Stimulated activated CD4-positive, alpha-beta T cell treated with anti-CD3 and anti-CD28 coated beads, Interleukin-12 subunit alpha, Interleukin-12 subunit beta, amount 100 ng/mL, for 24 hours (primary cell): Measurements from ENCODE around the gene BBX.

Source experiments
- DNase-seq, 2 experiments: peaks; one replicate each; pipeline ENCODE4 v3.0.0-alpha.2; 2020; ENCODE audit warnings: low read depth in 2 of 2

The BBX gene

DNA sequence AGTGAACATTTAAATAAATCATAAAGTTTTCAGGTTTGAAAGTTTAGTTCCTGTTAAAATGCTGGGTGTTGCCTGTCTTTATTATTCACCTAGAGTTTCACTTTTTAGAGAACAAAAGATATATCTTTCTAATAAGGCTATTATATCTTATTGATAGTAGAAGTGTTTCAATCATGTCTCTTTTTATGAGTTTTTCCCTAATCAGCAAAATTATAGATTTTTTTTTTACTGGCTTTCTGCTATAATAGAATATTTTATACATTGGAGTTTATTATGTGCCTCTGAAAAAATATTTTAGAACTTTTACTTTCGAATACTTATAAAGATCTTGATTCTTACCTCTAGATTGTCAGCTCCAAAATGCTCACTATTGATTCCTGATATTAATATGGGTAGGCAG lies 131.5 kb downstream of the BBX start:
- DNase-seq = no peak

DNA sequence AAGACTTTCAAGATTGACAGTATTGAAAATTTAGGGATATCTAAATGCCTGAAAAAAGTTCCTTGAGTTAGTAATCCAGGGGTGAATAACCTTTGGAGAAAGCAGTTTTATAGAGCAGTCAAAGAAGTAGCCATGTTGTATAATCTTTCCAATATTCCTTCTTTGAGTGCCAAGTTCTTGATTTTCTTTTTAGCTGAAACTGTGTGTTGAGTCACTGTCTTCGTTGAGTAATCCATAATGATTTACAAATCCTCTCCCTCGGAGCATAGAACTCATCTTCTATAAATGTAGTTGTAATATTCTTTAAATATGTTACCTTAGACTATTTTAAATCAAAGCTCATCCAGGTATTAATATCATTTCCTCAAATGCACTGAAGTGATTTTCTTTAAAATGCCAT lies 135.2 kb downstream of the BBX start:
- DNase-seq = no peak

DNA sequence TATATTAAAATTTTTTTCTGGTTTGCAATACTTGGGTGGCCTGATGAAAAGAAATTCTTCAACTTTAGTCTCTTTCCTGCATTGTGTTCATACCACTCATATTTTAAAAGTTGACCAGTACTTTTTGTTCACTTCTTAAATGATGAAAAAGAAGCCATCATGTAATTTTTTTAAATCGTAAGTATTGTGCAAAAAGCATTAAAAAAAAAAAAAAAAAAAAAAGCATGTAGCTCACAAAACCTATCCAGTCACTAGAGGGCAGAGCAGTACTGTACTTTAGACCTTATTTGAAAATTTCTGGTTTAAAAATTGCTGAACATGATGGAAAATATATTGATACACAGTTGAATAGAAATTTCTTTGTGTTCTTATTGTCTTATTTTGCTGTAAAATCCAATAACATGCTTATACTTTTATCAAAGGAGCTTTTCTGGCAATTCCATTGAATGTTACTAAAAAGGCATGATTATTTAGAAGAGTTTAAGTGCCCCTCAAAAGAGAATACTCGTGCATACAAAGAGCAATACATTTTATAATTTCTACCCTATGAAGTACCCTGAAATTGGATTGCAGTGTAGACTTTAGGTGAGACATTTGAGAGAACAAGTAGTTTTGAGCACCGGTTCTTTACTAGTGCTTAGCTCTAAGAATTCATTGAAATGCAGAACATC lies 137.7 kb downstream of the BBX start:
- no peak for DNase-seq

DNA sequence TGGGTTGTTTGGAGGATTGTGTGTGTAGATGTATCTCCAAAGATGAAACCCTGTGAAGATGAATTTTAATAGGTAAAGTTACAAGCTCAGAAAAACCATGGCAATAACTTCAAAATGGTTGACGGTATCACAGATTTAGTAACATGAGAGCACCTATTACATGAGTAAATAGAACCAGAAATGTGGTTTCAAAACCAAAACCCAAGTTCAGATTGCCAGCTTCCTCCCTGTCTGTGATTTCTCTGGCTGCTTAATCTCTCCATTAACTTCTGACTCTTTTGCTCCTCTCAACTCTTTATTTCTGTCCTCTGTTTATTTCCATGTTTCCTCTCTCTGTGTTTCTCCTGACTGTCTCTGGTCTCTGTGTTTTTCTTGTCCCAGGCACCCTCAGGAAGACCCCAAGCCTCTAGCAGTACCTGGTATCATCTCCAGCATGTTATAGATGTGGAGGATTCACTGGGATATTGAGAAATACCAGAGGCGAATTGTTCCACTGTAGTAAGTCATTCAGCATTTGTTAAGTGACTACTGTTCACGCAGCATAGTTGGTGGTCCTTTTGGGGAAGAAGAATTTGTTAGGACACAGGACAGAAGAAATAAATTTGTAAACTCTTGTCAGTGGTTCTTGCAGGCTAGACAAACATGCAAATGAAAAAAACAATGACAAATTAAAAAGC lies 138.8 kb downstream of the BBX start:
- no peak for DNase-seq

DNA sequence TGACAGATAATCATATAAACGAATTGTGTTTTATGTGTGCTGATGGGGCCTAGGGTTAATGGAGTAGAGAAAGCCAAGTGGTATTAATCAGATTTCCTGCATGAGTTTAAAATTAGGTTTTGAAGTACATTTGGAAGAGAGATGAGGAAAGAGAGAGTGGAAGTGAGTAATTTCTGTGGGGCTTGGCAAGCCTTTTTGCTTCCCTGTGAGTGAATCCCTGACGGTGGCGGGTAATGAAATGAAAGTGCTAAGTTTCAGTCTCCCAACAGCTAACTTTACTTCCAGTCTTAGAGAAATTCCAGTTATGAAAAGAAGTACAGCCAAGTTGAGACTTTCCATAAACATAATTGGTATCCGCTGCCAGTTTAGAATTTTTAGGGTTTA lies 139.4 kb downstream of the BBX start:
- DNase-seq = no peak

DNA sequence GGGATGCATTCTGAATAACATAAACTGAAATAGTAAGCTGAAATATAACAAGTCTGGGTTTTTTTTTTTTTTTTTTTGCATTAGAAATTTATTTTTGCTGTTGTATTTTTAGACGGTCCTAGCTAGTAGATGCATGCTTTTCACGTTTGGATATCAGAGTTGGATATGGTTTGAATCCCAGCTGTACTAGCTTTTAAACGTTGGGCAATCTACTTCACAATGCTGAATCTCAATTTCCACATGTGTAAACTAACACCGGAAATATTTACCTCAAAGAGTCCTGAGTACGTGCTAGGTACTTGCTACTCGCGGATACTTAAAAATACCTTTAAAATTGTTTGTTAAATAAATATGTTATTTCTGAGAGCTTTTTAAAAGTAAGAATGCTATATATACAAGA lies 139.8 kb downstream of the BBX start:
- no peak for DNase-seq

DNA sequence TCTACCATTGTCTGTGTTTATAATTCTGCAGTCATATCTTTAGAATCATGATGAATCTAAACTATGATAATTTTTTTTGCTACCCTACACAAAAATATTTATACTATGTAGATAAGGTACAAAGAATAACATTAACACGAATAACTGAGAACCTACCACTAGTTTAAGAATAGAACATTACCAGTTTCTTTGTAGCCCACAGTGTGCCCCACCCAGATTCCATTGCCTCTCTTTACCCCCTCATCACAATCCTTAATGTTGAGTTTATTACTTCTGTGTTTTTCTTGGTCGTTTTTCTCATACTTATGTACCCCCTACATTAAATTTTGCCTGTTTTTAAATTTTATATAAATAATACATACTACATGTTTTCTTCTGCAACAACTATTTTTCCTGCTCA lies 140.5 kb downstream of the BBX start:
- DNase-seq = no peak

DNA sequence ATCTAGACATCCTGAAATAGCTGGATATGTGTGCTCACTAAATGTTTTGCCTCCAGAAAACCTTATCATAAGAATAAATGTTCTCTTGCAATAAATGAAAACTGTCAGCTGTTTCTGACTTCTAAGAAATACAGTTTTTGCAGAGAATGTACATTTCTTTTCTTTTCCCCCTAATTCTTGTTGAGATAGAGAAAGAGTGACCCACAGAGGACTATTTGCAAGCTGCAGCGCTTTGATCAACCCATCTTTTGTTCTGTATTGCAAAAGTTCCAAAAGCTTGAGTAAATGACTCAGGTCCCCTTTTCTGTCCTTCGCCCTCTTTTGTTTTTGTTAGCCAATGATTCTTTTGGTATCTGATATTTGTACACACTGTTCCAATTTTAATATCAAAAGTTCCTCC lies 141.9 kb downstream of the BBX start:
- DNase-seq = no peak

DNA sequence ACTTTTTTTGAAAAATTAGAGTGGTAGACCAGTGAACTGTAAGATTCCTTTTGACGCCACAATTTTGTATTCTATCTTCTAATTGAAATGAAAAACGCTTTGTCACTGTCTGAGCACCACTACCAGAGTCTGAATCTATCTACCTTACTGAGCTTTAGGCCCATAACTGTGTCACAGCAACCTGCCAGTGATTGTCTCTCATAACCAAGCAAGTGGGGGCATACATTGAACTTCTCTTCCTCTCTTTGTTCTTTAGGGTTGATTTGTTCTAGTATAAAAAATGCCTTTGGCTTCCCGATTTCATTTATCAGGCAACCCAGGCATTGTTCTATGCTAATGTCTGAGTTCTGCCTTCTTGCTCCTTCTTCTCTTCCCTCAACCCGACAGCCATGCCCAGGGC lies 142.6 kb downstream of the BBX start:
- no peak for DNase-seq

DNA sequence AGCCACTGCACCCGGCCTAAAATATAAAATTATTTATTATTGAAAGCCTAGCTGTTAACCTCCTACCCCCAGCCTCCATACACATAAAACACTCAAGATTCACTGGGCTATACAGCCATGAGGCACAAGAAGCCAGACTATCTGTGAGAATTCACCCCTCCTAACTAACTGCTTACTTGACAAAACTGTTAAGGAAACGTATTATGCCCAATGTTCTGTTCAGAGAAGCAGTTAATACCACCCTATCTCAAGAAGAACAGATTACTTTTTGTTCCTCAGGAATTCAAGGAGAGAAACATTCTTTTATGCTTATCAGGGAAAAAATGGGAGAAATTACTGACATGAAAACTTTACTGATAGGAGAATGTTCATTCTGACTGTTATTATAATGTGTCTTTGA lies 144.1 kb downstream of the BBX start:
- DNase-seq = no peak

DNA sequence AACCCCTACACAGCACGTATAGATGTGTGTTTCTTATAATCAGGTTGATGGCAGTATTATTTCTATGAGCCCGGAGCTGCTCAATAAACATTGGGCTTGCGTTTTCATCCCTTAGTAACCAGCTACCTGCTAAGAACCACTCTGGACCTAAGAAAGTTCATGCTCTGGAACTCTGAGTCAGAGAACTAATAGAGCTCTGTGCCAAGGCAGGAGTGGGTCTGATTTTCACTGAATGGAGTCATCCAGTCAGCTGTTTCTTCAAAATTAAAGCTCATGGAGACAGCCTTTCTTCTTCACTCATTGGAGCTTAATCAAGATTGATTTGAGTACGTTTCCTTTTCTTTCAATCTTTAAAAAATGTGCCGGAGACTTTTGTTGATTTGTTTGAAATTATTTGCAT lies 145.7 kb downstream of the BBX start:
- DNase-seq = no peak

DNA sequence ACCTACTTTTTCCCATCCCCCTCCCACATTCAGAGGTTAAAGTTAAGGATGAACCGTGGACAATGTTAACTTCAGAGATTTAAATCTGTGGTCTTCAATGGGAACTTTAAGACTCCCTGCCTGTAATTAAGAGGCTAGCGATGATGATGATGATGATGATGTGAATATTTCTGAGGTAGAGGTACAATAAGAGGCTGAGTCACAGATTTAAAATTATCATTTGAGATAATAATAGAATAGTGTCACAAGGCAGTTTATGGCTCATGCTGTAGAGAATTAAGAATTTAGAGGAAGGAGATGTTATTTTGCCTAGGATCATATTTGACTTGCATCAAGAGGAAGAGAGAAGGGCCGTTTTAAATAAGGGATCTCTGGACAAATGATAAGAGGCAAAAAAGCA lies 146.2 kb downstream of the BBX start:
- DNase-seq = no peak

DNA sequence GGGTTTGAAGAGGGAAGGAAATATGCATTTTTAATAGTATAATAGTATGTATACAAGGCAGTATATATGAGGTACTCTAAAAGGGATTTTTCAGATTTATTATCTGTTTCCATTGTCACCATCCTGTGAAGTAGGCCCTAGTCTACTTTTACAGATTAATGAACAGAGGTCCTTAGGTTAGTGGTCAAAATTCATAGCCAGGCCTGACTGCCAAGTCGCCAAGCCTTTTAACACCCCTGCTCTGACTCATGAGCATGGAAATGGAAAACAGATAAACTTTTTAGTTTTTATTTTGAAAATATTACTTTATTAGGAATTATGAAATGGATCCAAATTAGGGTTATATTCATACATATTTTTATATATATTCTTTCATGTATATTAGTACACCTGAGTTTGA lies 146.9 kb downstream of the BBX start:
- no peak for DNase-seq

DNA sequence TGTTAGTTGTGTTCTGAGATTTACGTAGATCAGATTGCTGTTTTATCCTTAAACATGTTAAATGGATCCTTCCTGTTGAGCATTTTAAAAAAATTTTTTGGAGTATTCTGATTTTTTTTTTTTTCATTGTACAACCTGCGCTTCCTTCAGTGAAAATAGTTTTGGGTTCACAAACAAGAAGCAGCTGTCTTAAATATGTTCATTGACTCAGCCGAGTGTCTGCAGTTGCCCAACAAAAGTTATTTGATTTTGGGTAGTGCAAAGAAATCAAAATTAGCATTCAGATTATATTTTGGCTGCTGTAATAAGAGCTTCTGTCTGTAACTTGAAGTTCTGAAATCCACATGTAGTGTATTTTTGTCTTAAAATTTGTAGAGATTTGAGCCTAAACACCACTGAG lies 148.2 kb downstream of the BBX start:
- DNase-seq = no peak

DNA sequence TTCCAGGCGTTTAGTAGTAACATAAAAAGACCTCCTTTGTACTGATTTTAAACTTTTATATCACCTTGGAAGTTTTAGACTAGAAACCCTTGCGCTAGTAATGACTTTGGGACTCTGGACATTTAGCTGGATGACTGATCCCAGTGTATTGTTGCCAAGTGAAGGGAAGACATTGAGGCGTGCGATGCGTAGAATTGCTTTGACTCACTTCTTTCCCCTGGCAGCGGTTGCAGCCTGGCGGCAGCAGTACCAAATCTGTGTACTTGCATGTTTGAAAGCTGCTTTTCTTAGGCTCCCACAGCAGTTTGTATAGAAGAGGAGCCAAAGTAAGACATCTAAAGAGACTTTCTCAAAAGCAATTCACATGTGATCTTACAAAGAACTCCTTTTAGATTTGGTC lies 151.6 kb downstream of the BBX start:
- no peak for DNase-seq

DNA sequence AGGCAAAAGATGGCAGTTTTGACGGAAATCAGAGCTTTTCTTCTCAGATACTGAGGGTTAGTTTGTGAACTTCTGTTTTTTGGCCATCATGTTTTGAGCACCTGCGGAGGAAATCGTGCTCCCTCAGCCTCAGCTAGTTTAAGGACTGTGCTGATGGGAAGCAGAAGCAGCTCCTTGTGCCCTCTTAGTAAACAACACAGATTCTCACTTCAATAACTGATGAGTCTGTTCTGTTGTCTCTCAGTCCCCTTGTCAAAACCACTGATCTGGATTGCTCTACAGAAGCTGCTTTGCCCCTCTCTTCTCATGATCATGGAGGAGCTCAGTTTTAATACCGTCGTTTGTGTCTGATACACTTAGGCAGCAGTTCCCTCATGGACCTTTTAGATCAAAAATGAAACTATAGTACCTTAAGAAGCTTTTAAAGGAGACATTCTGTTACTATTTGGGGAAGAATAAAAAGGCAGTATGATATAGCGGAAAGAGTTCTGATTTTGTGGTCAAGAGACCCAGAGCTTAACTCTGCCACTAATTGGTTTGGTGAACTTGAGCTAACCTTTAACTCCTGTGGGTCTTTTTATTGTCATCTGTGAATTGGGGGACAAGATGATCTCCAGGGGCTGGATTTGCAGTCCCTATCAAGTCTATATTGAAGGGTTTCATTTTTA lies 152.6 kb downstream of the BBX start:
- DNase-seq = no peak

DNA sequence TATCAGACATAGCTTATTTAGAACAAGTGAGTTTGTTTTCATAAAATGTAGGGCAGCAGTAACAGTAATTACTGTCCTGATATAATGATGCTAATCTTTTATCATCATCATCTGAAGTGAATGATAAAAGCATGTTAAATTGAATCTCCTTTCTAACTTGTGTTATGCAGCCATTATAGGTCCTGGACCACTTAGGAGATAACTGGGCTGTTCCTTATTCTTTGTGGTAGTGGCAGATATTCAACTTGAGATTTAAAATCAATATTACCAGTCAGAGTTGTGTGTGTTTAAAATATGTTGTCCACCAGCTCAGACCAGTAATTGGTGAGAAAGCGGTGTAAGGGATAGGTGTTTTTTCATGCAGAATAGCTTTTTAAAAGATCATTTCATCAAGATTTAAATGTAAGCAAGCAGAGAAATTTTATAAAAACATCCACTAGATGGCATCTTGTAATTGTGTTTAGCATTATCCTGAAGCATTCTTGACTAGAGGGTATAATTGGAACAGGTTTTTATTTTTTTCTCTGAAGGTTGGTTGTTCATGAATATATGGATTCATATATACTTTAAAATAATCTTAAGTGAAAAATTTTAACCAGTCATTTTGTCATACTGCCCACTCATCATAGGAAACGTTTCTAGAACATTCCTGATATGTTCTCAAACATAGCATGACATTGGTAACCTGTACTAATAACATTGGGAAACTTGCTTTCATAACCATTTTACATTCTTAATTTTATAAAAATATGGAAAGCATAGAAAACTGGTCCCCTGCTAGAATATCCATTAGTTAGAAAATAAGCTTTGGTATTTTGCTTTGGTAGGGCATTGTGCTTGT lies 153.9 kb downstream of the BBX start:
- DNase-seq = no peak

DNA sequence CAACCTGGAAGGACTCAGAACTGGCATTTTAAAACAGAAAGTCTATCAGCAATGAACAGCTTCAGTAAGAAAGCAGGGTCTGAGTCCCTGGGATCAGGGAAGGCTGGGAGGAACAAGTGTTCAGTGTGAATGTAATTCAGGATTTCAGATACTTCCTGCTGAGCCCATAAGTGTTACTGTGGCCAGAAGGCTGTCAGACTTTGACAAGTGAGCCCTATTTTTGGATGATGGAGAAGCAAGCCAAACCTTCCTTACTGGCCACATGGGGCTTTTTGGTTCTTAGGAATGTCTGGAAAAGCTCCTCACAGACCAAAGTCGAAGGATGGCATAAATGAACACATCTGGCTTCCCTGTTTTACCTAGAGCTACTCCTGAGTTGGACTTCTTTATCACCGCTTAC lies 157.2 kb downstream of the BBX start:
- DNase-seq = no peak

DNA sequence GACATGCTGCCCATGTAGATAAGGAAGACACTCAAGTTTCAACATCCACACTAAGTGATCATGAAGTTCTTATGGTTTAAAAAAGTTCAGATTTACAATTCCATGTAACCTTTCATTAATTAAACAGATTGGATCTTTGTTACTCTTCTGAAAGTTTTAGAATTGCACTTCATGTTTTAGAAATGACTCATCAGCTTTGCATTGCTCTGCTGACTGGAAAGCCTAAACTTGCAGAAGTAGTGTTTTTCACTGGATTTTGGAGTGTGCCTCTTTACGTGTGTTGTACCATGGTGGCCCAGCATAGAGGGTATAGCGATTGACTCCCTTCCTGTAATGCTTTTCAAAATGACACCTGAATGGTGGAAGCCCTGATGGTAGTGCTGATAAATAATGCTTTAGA lies 157.9 kb downstream of the BBX start:
- DNase-seq = no peak

DNA sequence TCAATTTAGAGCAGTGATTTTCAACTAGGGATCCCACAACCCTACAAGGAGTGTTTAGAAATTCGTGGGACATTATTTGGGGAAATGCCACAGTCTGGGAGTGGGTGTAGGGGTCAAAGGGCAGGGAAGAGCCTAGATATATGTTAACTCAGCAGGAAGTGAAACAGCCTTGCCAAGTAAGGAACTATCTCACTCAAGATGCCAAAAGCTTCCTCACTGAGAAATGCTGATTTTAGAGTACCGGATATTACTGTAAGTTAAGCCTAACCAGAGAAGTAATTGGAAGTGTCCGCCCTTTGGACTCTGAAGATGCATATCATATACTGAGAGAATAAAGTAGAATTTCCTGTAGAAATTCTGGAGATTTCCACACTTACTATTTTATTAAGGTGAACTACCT lies 158.6 kb downstream of the BBX start:
- DNase-seq = no peak

DNA sequence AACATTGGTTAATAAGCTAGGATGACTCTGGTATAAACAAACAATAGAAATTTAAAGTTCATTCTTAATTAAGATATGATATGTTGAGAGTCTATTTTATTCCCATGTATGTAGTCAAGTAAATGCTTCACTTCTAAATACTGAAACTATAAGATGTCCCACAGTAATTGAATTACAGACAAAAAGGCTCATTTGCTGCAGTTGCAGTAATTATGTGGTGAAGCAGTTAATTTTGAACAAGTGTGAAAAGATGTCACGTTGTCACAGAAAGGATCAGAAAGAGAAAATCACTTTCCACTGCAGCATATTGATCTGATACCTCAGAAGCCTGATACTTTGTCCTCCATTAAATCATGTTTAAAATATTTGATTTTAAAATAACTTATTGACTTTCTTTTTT lies 159.8 kb downstream of the BBX start:
- DNase-seq = no peak

DNA sequence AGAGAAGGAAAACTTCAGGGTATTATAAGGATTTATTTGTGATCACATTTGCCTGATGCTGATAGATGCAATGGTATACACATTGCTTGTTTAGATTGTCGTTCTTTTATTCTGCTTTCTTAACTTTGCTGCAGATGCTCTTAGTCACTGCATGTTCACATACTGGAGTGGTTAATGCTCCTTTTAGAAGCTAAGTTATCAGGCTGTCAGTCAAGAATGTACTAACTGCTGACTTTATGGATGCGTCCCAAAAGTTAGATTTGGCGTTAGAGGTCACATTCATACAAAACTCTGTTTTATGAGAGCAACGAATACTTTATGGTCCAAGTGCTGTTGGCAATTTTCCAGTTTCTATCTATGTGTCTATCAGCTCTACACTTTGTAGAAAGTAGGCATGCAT lies 160.7 kb downstream of the BBX start:
- DNase-seq = no peak
